Heart right ventricle (tissue), 16 donors: ENCODE data around the gene ARGLU1. TPM values are rescaled to one million over a fixed set of nuclear protein-coding genes. Genes with fewer than 3 reads are reported as not detected.

Source experiments
- ATAC-seq, 8 donors: fragments of 200-7000 bp; cut with Tn5 transposase; one replicate each; pipeline ENCODE4 v1.9.1; 2020; ENCODE audit warnings: mild to moderate bottlenecking in 8 of 8, moderate library complexity in 8 of 8, moderate number of reproducible peaks in 1 of 8
- DNase-seq, 2 donors: peaks; one replicate each; pipeline ENCODE4 v3.0.0-alpha.2; 2020
- H3K27ac ChIP-seq, 10 donors: fragments of 200-600 bp; sonication (generic) in 2 of 10; one replicate each; pipeline versions ENCODE4 v1.5.0 to v1.8.0; 2020 to 2022; ENCODE audit warnings: mild to moderate bottlenecking in 3 of 10
- H3K27me3 ChIP-seq, 7 donors: fragments of 200-600 bp; one replicate each; pipeline ENCODE4 v1.8.0; 2021 to 2022; ENCODE audit warnings: mild to moderate bottlenecking in 2 of 7
- H3K36me3 ChIP-seq, 9 donors: fragments of 200-600 bp; sonication (generic) in 1 of 9; one replicate each; pipeline versions ENCODE4 v1.5.0 to v1.8.0; 2020 to 2022; ENCODE audit warnings: mild to moderate bottlenecking in 2 of 9
- H3K4me1 ChIP-seq, 9 donors: fragments of 200-600 bp; sonication (generic) in 1 of 9; one replicate each; pipeline versions ENCODE4 v1.5.0 to v1.8.0; 2020 to 2022; ENCODE audit warnings: mild to moderate bottlenecking in 4 of 9
- H3K4me3 ChIP-seq, 10 donors: fragments of 200-600 bp; sonication (generic) in 2 of 10; one replicate each; pipeline versions ENCODE4 v1.5.0 to v1.8.0; 2020 to 2022; ENCODE audit warnings: mild to moderate bottlenecking in 7 of 10, moderate library complexity in 2 of 10
- H3K9me3 ChIP-seq, 11 donors: fragments of 200-600 bp in 10 of 11; sonication (generic) in 2 of 11; one replicate each; pipeline versions ENCODE4 v1.5.0 to v1.8.0; 2013 to 2022; ENCODE audit warnings: mild to moderate bottlenecking in 2 of 11, control low read depth in 1 of 11, moderate library complexity in 1 of 11
- WGBS, 2 donors: extraction: QIAGEN DNeasy Blood & Tissue Kit; methylation state at CpG; one replicate each; pipeline ENCODE4 v1.1.7; 2013; ENCODE audit warnings: inconsistent platforms in 1 of 2; 5-methylcytosine and 5-hydroxymethylcytosine counted together
- intact Hi-C, 10 donors: fragments of 100-400 bp; cut with DNase I; formaldehyde crosslinking; loops; one replicate each; pipeline versions ENCODE4 v1.11.1 to v1.14.2; 2022
- polyA plus RNA-seq, 2 donors: library from polyadenylated mRNA; stranded (reverse); fragments of 200-250 nt; gene quantifications; one replicate each; pipeline ENCODE4 v1.2.3, GENCODE V29; 2013
- total RNA-seq, 10 donors: library from RNA; stranded (reverse); fragmentation: NEBNext Ultra II Directional in 3 of 10; extraction: Animal tissue kit (Norgen Biotek cat#: 25700) in 3 of 10; gene quantifications; one replicate each; pipeline versions ENCODE4 v1.2.1 to v1.2.4, GENCODE V29; 2021 to 2023
- TF ChIP-seq, protein P1 (sequence below), 9 donors: fragments of 200-600 bp; sonication (generic) in 2 of 9; IDR thresholded peaks; one replicate each; pipeline versions ENCODE4 v1.5.0 to v1.8.0; 2021 to 2022; ENCODE audit warnings: antibody characterized with exemption in 9 of 9, mild to moderate bottlenecking in 5 of 9, moderate library complexity in 1 of 9
- donor health status: Arrhythmogenic right ventricular cardiomyopathy.
- donor health status: ischemic (EF 13 %, LVEDD 7.1; RV severe dilation, severe dysfunction).
- donor health status: healthy with polysubstance abuse.
- donor health status: DM: no; HTN: yes; CAD: no.
- donor health status: DM: no; HTN: no; CAD: no.
- donor health status: ischemic (EF 25% LVEDD 6.9; RV normal size, moderate dysfunction).
- donor health status: ischemic (EF 25% LVEDD 5.7; RV mildly dilated, moderate dysfunction).
- donor health status: healthy.
- donor health status: DM: yes; HTN: yes; CAD: no.
- donor health status: Ischemic cardiomyopathy.
- donor health status: ischemic (EF 35%, LVEDD 5.7; RV mildly dilated, moderate dysfunction).
- donor health status: nonischemic (EF 11% LVEDD 7.7; RV severe dilation, severe dysfunction).
- donor health status: DM: yes; HTN: yes; CAD: no.
- donor health status: PGD.
- donor health status: ischemic (EF 29% LVEDD 5.4; RV normal size, mild dysfunction).
- donor health status: nonischemic (EF 23%, LVEDD 6.1; RV moderate dilation, normal function).

Gene ARGLU1
- total and polyA plus RNA-seq, 12 donors = 19.1 to 148 (median 29.6) TPM

GRCh38 chr13:106514928-106515634, 52.9 kb downstream of the ARGLU1 start:
- Histone ChIP-seq H3K36me3 (peaks cover 0 to 22% (median 0%) of the 10 kb centered on the region in 9 donors), H3K27ac (peak overlapping the region in 3 of 10 donors; percentile 10 to 41 (median 22)), H3K27me3 (peaks cover 0 to 3% (median 0%) of the 10 kb centered on the region in 7 donors), H3K4me1 (peaks cover 0 to 59% (median 7%) of the 10 kb centered on the region in 9 donors), H3K9me3 (no peaks in the 10 kb centered on the region), H3K4me3 (peak overlapping the region in 2 of 10 donors; percentile 13 to 17)
- TF ChIP-seq, protein P1, sequence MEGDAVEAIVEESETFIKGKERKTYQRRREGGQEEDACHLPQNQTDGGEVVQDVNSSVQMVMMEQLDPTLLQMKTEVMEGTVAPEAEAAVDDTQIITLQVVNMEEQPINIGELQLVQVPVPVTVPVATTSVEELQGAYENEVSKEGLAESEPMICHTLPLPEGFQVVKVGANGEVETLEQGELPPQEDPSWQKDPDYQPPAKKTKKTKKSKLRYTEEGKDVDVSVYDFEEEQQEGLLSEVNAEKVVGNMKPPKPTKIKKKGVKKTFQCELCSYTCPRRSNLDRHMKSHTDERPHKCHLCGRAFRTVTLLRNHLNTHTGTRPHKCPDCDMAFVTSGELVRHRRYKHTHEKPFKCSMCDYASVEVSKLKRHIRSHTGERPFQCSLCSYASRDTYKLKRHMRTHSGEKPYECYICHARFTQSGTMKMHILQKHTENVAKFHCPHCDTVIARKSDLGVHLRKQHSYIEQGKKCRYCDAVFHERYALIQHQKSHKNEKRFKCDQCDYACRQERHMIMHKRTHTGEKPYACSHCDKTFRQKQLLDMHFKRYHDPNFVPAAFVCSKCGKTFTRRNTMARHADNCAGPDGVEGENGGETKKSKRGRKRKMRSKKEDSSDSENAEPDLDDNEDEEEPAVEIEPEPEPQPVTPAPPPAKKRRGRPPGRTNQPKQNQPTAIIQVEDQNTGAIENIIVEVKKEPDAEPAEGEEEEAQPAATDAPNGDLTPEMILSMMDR (IDR thresholded peaks at IDR 0.05) = no peak
- intact Hi-C loops = no loop called here
- ATAC-seq = peak in 1 of 8 donors; percentile 37
- WGBS, 2 donors = 68 to 80% methylated on average over 15 of the region's 15 CpGs
- DNase-seq = no peak

DNA sequence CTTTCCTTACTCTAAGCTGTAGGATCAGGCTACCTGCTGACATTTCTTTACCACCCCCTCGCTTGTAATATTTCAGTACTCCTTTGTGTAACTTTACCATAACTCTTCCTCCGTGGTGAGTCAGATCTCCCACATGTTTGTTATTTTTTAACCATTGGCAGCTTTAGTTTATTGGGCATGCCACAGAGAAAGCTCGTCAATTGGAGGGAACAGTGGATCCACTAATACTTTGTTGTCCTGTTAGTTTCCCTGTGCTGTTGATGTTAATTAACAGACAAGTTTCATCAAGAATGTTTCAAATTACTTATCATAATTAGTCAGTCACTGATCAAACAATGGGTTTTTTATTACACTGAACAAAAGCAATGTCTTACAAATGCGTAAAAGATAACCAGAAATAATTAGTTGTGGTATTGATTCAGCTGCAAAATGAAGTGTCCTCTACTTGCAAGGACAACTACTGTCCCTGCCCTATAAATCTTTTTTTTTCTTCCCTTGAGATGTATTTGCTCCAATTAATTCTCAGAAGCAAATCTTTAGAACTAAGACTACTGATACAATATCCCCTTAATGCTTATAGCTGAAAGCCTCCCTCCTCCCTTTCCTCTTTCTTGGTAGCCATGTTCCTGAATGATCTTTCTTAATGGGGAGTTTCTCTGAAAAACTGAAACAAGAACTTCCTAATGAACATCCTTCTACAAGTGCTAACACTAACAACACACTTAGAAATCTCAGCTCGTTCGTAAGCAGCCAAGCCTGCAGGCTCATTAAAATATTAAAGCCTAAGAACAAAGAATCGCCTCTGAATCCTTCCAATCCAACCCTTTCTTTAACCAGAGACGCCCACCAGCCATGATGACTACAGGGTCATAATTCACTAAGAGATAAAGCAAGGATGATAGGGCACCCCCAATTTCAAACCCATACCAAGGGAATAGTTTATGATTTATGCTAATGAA, 54.6 kb downstream of the ARGLU1 start:
- TF ChIP-seq, protein P1 (IDR thresholded peaks at IDR 0.05) = no peak
- no peaks in the 10 kb centered on the region for H3K9me3 ChIP-seq
- WGBS, 2 donors = 74 to 83% methylated on average over 8 of the region's 8 CpGs
- H3K27ac ChIP-seq = peak overlapping the region in 2 of 10 donors; percentile 7 to 19
- peaks cover 0 to 3% (median 0%) of the 10 kb centered on the region in 7 donors for H3K27me3 ChIP-seq
- peaks cover 0 to 54% (median 7%) of the 10 kb centered on the region in 9 donors for H3K4me1 ChIP-seq
- H3K36me3 ChIP-seq = peaks cover 0 to 31% (median 0%) of the 10 kb centered on the region in 9 donors
- intact Hi-C loops = no loop called here
- ATAC-seq (no peak), DNase-seq (no peak)
- no peak overlapping the region for H3K4me3 ChIP-seq

GRCh38 chr13:106507560-106508274, 60.2 kb downstream of the ARGLU1 start:
- H3K36me3 ChIP-seq = peaks cover 0 to 57% (median 0%) of the 10 kb centered on the region in 9 donors
- DNase-seq (no peak), ATAC-seq (peak in 1 of 8 donors; percentile 43)
- H3K4me3 ChIP-seq = peak overlapping the region in 1 of 10 donors; percentile 7
- 69 to 78% methylated on average over 11 of the region's 11 CpGs for WGBS, 2 donors
- no peaks in the 10 kb centered on the region for H3K9me3 ChIP-seq
- H3K4me1 ChIP-seq = peaks cover 0 to 57% (median 12%) of the 10 kb centered on the region in 9 donors
- TF ChIP-seq, protein P1 (IDR thresholded peaks at IDR 0.05) = no peak
- intact Hi-C loops = no loop called here
- peak overlapping the region in 2 of 10 donors; percentile 1 to 11 for H3K27ac ChIP-seq
- no peaks in the 10 kb centered on the region for H3K27me3 ChIP-seq

DNA sequence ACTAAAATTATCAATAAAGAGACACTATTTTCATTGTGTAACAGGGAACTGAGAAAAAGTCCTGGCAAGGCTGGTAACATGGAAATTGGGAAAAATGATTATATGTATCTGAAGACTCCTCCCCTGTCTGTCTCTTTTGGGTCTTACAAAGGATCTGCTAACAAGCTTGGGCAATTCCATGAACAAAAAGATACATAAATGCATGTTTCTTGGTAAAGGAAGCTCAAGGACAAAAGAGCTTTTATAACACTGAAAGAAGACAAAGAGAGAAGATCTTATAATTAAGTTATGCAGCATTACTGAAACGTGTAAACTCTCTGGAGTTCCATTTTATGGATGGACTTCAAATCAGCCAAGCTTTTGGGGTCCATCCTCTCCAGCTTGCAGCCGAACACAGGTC, 61.7 kb downstream of the ARGLU1 start:
- no peak overlapping the region for H3K4me3 ChIP-seq
- H3K9me3 ChIP-seq = no peaks in the 10 kb centered on the region
- peaks cover 0 to 45% (median 0%) of the 10 kb centered on the region in 9 donors for H3K36me3 ChIP-seq
- WGBS, 2 donors = 59 to 75% methylated on average over 2 of the region's 2 CpGs
- TF ChIP-seq, protein P1 (IDR thresholded peaks at IDR 0.05) = no peak
- intact Hi-C loops = no loop called here
- DNase-seq = no peak
- H3K27ac ChIP-seq = no peak overlapping the region
- no peaks in the 10 kb centered on the region for H3K27me3 ChIP-seq
- peaks cover 0 to 66% (median 12%) of the 10 kb centered on the region in 9 donors for H3K4me1 ChIP-seq
- ATAC-seq = no peak
